GM18508 (cell line): Measurements from ENCODE around the gene QSOX2.
"Not testable (repeated sequence)": the region's sequence is repeated elsewhere in the genome, so short reads cannot be mapped to it uniquely, and the experiment has no call there.

Source experiments
- ATAC-seq: cut with Tn5 transposase; IDR thresholded peaks from one replicate; pipeline ENCODE4 v1.9.1; 2021; ENCODE audit warnings: moderate number of reproducible peaks; ENCODE audit not compliant: insufficient read depth, unreplicated experiment

QSOX2 gene

GRCh38 chr9:136238342-136238732, 7.3 kb downstream of the QSOX2 start:
- no peak for ATAC-seq

GRCh38 chr9:136237486-136238341, 7.9 kb downstream of the QSOX2 start:
- ATAC-seq, result no peak

GRCh38 chr9:136236471-136237410, 8.9 kb downstream of the QSOX2 start:
- not testable (repeated sequence) for ATAC-seq

GRCh38 chr9:136235709-136236455, 9.7 kb downstream of the QSOX2 start:
- ATAC-seq, result no peak

- ATAC-seq, result no peak
Observed at GRCh38 chr9:136235171-136235570, 10.4 kb downstream of the QSOX2 start.

GRCh38 chr9:136234597-136234996, 11.0 kb downstream of the QSOX2 start:
- no peak for ATAC-seq

- ATAC-seq, result no peak
Observed at GRCh38 chr9:136233868-136234267, 11.7 kb downstream of the QSOX2 start.

GRCh38 chr9:136233411-136233810, 12.2 kb downstream of the QSOX2 start:
- no peak for ATAC-seq

GRCh38 chr9:136232969-136233368, 12.6 kb downstream of the QSOX2 start:
- ATAC-seq, result no peak

GRCh38 chr9:136231478-136232297, 13.9 kb downstream of the QSOX2 start:
- ATAC-seq, result no peak

- ATAC-seq, result no peak
Observed at GRCh38 chr9:136230773-136231172, 14.8 kb downstream of the QSOX2 start.

- ATAC-seq, result no peak
Observed at GRCh38 chr9:136230365-136230764, 15.2 kb downstream of the QSOX2 start.

GRCh38 chr9:136229096-136230065, 16.2 kb downstream of the QSOX2 start:
- no peak for ATAC-seq

GRCh38 chr9:136228107-136228875, 17.3 kb downstream of the QSOX2 start:
- ATAC-seq, result no peak

- no peak for ATAC-seq
Observed at GRCh38 chr9:136226680-136227407, 18.8 kb downstream of the QSOX2 start.

GRCh38 chr9:136225748-136226679, 19.6 kb downstream of the QSOX2 start:
- ATAC-seq, result no peak
